Keratinocyte (primary cell): ENCODE measurements around the gene SORT1. TPM values are rescaled to one million over a fixed set of nuclear protein-coding genes. Genes with fewer than 3 reads are reported as not detected.

Source experiments
- DNase-seq: peaks from one replicate; pipeline ENCODE4 v3.0.0-alpha.2; 2011; ENCODE audit warnings: low read depth, missing footprints, low spot score
- FAIRE-seq: peaks from 2 replicates; lab custom pipeline; 2011; peaks lifted over from hg19 to GRCh38; lab: Jason Lieb, UNC
- H2AFZ ChIP-seq: 2 replicates; pipeline ENCODE4 v1.6.0; 2012; ENCODE audit warnings: low read length, control low read depth, inconsistent platforms; ENCODE audit not compliant: control insufficient read depth
- H3K27ac ChIP-seq: 2 replicates; pipeline ENCODE4 v1.5.1; 2011; ENCODE audit warnings: low read length; ENCODE audit not compliant: control insufficient read depth, insufficient read depth
- H3K27me3 ChIP-seq: 3 replicates; pipeline ENCODE4 v1.6.0; 2011; ENCODE audit warnings: low read length; ENCODE audit not compliant: control insufficient read depth, insufficient read depth; ENCODE audit errors: extremely low read depth
- H3K36me3 ChIP-seq, 2 experiments: 2 replicates in 1 of 2; 3 replicates in 1 of 2; pipeline ENCODE4 v1.5.1; 2011; ENCODE audit warnings: low read length in 2 of 2, mild to moderate bottlenecking in 1 of 2; ENCODE audit not compliant: control insufficient read depth in 2 of 2, insufficient read depth in 2 of 2; ENCODE audit errors: extremely low read depth in 1 of 2
- H3K4me1 ChIP-seq: 3 replicates; pipeline ENCODE4 v1.5.1; 2011; ENCODE audit warnings: low read length; ENCODE audit not compliant: control insufficient read depth, insufficient read depth; ENCODE audit errors: extremely low read depth
- H3K4me2 ChIP-seq: 3 replicates; pipeline ENCODE4 v1.6.0; 2011; ENCODE audit warnings: low read depth, low read length; ENCODE audit not compliant: control insufficient read depth, insufficient read depth; ENCODE audit errors: extremely low read depth
- H3K4me3 ChIP-seq, 3 experiments: fragments of 200-600 bp in 1 of 3; sonication (generic) in 1 of 3; 2 replicates in 2 of 3; 3 replicates in 1 of 3; pipeline ENCODE4 v1.5.1; 2011 to 2016; ENCODE audit warnings: low read length in 3 of 3, mild to moderate bottlenecking in 3 of 3, control low read depth in 2 of 3, inconsistent platforms in 1 of 3, low read depth in 1 of 3, mixed read lengths in 1 of 3, mixed run types in 1 of 3, moderate library complexity in 1 of 3; ENCODE audit not compliant: control insufficient read depth in 2 of 3, insufficient read depth in 2 of 3; ENCODE audit errors: extremely low read depth in 1 of 3
- H3K79me2 ChIP-seq: 2 replicates; pipeline ENCODE4 v1.6.0; 2012; ENCODE audit warnings: low read length; ENCODE audit not compliant: control insufficient read depth, insufficient read depth
- H3K9ac ChIP-seq: 3 replicates; pipeline ENCODE4 v1.6.0; 2011; ENCODE audit warnings: low read length; ENCODE audit not compliant: control insufficient read depth, insufficient read depth; ENCODE audit errors: extremely low read depth
- H3K9me1 ChIP-seq: 3 replicates; pipeline ENCODE4 v1.6.0; 2011; ENCODE audit warnings: low read length; ENCODE audit not compliant: control insufficient read depth, insufficient read depth; ENCODE audit errors: extremely low read depth
- H3K9me3 ChIP-seq: 2 replicates; pipeline ENCODE4 v1.5.1; 2012; ENCODE audit warnings: low read depth, low read length; ENCODE audit not compliant: control insufficient read depth
- H4K20me1 ChIP-seq: 3 replicates; pipeline ENCODE4 v1.6.0; 2011; ENCODE audit warnings: low read length; ENCODE audit not compliant: control insufficient read depth, insufficient read depth; ENCODE audit errors: extremely low read depth
- CTCF ChIP-seq, 3 experiments: IDR thresholded peaks in 1 of 3; conservative IDR thresholded peaks in 1 of 3; optimal IDR thresholded peaks in 1 of 3; 2 replicates in 2 of 3; 3 replicates in 1 of 3; pipeline versions ENCODE3 to v1.5.1; 2011; ENCODE audit warnings: low read length in 3 of 3, mild to moderate bottlenecking in 3 of 3, moderate library complexity in 2 of 3, control low read depth in 1 of 3, inconsistent platforms in 1 of 3; ENCODE audit not compliant: insufficient read depth in 2 of 3; ENCODE audit errors: extremely low read depth in 1 of 3
- EZH2 ChIP-seq: IDR thresholded peaks from one replicate; pipeline ENCODE4 v1.6.1; 2012; ENCODE audit warnings: inconsistent platforms, mild to moderate bottlenecking, low read length, moderate library complexity
- dilution Hi-C: fragments of 300-500 bp; cut with MboI; formaldehyde crosslinking; loops from one replicate; pipeline ENCODE4 v1.7.0; 2020; ENCODE audit warnings: low sequenced_read_pairs; ENCODE audit not compliant: extremely low pct_ligation_motif_present
- polyA plus RNA-seq, 5 experiments: library from polyadenylated mRNA; depleted of rRNA in 3 of 5; stranded (reverse) in 3 of 5; stranded (forward) in 1 of 5; unstranded in 1 of 5; fragments of >200 nt; gene quantifications; 1 replicate in 1 of 5; 2 replicates in 3 of 5; 3 replicates in 1 of 5; pipeline versions ENCODE4 v1.2.1 to v1.2.3, GENCODE V29; 2011 to 2012; ENCODE audit warnings: missing spikeins in 2 of 5, low read depth in 1 of 5, low replicate concordance in 1 of 5

Gene SORT1
- polyA plus RNA-seq, 1 donor (not counting 4 experiments of a cell fraction or from before 2014, with no cell fraction given) = 1.6 TPM

GRCh38 chr1:109295712-109296415, 101.9 kb downstream of the SORT1 start:
- DNase-seq (no peak), FAIRE-seq (no peak)
- no peaks in the 10 kb centered on the region for H3K79me2 ChIP-seq
- no peak overlapping the region for H3K9ac ChIP-seq
- no peak overlapping the region for H3K4me2 ChIP-seq
- H4K20me1 ChIP-seq = no peaks in the 10 kb centered on the region
- H3K27ac ChIP-seq = no peak overlapping the region
- TF ChIP-seq EZH2 (no peak), CTCF (optimal IDR thresholded peaks at IDR 0.05 in 1 of 3, IDR thresholded peaks at IDR 0.05 in 1 of 3, conservative IDR thresholded peaks at IDR 0.05 in 1 of 3; ENCODE audit: extremely low read depth in 1 of 3, insufficient read depth in 2 of 3, low read length in 3 of 3) (no peak)
- H3K9me1 ChIP-seq = peaks cover 3% of the 10 kb centered on the region
- H2AFZ ChIP-seq = no peak overlapping the region
- H3K4me1 ChIP-seq = peaks cover 30% of the 10 kb centered on the region
- H3K27me3 ChIP-seq = no peaks in the 10 kb centered on the region
- H3K4me3 ChIP-seq = no peak overlapping the region
- no peaks in the 10 kb centered on the region for H3K9me3 ChIP-seq
- H3K36me3 ChIP-seq = no peaks in the 10 kb centered on the region
- dilution Hi-C loops = no loop called here

- Histone ChIP-seq H3K4me1 (peaks cover 28% of the 10 kb centered on the region), H3K9me3 (no peaks in the 10 kb centered on the region), H3K36me3 (no peaks in the 10 kb centered on the region), H3K4me3 (no peak overlapping the region), H2AFZ (no peak overlapping the region), H3K79me2 (no peaks in the 10 kb centered on the region), H3K9ac (no peak overlapping the region), H3K4me2 (no peak overlapping the region), H3K27me3 (no peaks in the 10 kb centered on the region), H4K20me1 (no peaks in the 10 kb centered on the region), H3K27ac (no peak overlapping the region), H3K9me1 (peaks cover 2% of the 10 kb centered on the region)
- FAIRE-seq (no peak), DNase-seq (no peak)
- no peak for TF ChIP-seq EZH2
- TF ChIP-seq CTCF (optimal IDR thresholded peaks at IDR 0.05 in 1 of 3, IDR thresholded peaks at IDR 0.05 in 1 of 3, conservative IDR thresholded peaks at IDR 0.05 in 1 of 3; ENCODE audit: extremely low read depth in 1 of 3, insufficient read depth in 2 of 3, low read length in 3 of 3) = no peak
- dilution Hi-C loops = no loop called here
Measured at GRCh38 chr1:109294481-109294880, 103.2 kb downstream of the SORT1 start.
